SK-N-SH (cell line): ENCODE data around the gene FLT4. TPM values are rescaled to one million over a fixed set of nuclear protein-coding genes. Genes with fewer than 3 reads are reported as not detected.

Experiments
- CTCF ChIA-PET: fragments of 300-600, 350-600 bp; formaldehyde crosslinking; extraction: SDS; loops from one replicate; lab custom pipeline; 2021; lab: Yijun Ruan, JAX
- POLR2A ChIA-PET: fragments of 350-600 bp; sonication (Branson Sonifier 250); formaldehyde crosslinking; extraction: SDS; loops from one replicate; lab custom pipeline; 2020; ENCODE audit warnings: antibody characterized with exemption, inconsistent platforms; lab: Yijun Ruan, JAX
- DNase-seq: peaks from one replicate; pipeline ENCODE4 v3.0.0; 2012
- H2AFZ ChIP-seq: fragments of 200-600 bp; sonication (generic); 2 replicates; pipeline ENCODE4 v1.8.1; 2016; ENCODE audit warnings: antibody characterized with exemption, mild to moderate bottlenecking, low read depth
- H3F3A ChIP-seq: fragments of 200-600 bp; sonication (generic); replicated peaks from 2 replicates; pipeline ENCODE3; 2016; ENCODE audit warnings: antibody characterized with exemption, mild to moderate bottlenecking; ENCODE audit not compliant: insufficient read depth
- H3K27ac ChIP-seq, 2 experiments: fragments of 200-500 bp in 1 of 2; fragments of 200-600 bp in 1 of 2; sonication (Bioruptor generic) in 1 of 2; sonication (generic), shearing (Covaris generic) in 1 of 2; 2 replicates each; pipeline versions ENCODE4 v1.5.1 to v1.6.1; 2014 to 2016; ENCODE audit warnings: low read depth in 2 of 2, inconsistent platforms in 1 of 2, low read length in 1 of 2, mild to moderate bottlenecking in 1 of 2, mixed read lengths in 1 of 2
- H3K27me3 ChIP-seq: fragments of 200-600 bp; sonication (generic), shearing (Covaris generic); 2 replicates; pipeline ENCODE4 v1.6.1; 2016; ENCODE audit warnings: mixed run types; ENCODE audit not compliant: insufficient read depth
- H3K36me3 ChIP-seq, 2 experiments: fragments of 200-500 bp in 1 of 2; fragments of 200-600 bp in 1 of 2; sonication (Bioruptor generic) in 1 of 2; sonication (generic) in 1 of 2; replicated peaks in 1 of 2; 2 replicates each; pipeline versions ENCODE3 to v1.5.1; 2014 to 2016; ENCODE audit warnings: low read length in 1 of 2, mild to moderate bottlenecking in 1 of 2; ENCODE audit not compliant: insufficient read depth in 2 of 2, control insufficient read depth in 1 of 2
- H3K4me1 ChIP-seq, 2 experiments: fragments of 200-500 bp in 1 of 2; fragments of 200-600 bp in 1 of 2; sonication (Bioruptor generic) in 1 of 2; sonication (generic), shearing (Covaris generic) in 1 of 2; 2 replicates each; pipeline versions ENCODE4 v1.5.1 to v1.6.1; 2014 to 2016; ENCODE audit warnings: low read depth in 1 of 2, low read length in 1 of 2, mixed run types in 1 of 2; ENCODE audit not compliant: insufficient read depth in 2 of 2, control insufficient read depth in 1 of 2
- H3K4me2 ChIP-seq: fragments of 200-600 bp; sonication (generic), shearing (Covaris generic); 2 replicates; pipeline ENCODE4 v1.6.1; 2017; ENCODE audit warnings: mixed run types
- H3K4me3 ChIP-seq, 2 experiments: fragments of 200-500 bp in 1 of 2; fragments of 200-600 bp in 1 of 2; sonication (Bioruptor generic) in 1 of 2; sonication (generic), shearing (Covaris generic) in 1 of 2; 2 replicates each; pipeline versions ENCODE4 v1.5.1 to v1.8.1; 2014 to 2016; ENCODE audit warnings: low read depth in 2 of 2, inconsistent platforms in 1 of 2, low read length in 1 of 2, mild to moderate bottlenecking in 1 of 2, mixed read lengths in 1 of 2, moderate library complexity in 1 of 2
- H3K79me2 ChIP-seq: fragments of 200-600 bp; sonication (generic); 2 replicates; pipeline ENCODE4 v1.8.1; 2017; ENCODE audit warnings: mild to moderate bottlenecking; ENCODE audit not compliant: insufficient read depth
- H3K9ac ChIP-seq: fragments of 200-600 bp; sonication (generic); 2 replicates; pipeline ENCODE4 v1.6.1; 2017; ENCODE audit warnings: mixed run types
- H3K9me2 ChIP-seq: fragments of 200-600 bp; sonication (generic); 2 replicates; pipeline ENCODE4 v1.6.1; 2017; ENCODE audit warnings: mixed run types
- H3K9me3 ChIP-seq: fragments of 200-600 bp; sonication (generic); 2 replicates; pipeline ENCODE4 v1.6.1; 2017; ENCODE audit warnings: mixed run types, mild to moderate bottlenecking, moderate library complexity
- H4K20me1 ChIP-seq: fragments of 200-600 bp; sonication (generic); 2 replicates; pipeline ENCODE4 v1.6.1; 2017; ENCODE audit warnings: mild to moderate bottlenecking, mixed run types; ENCODE audit not compliant: insufficient read depth
- ELF1 ChIP-seq: IDR thresholded peaks from 2 replicates; pipeline ENCODE4 v1.4.0; 2012
- EZH2phosphoT487 ChIP-seq: fragments of 200-600 bp; sonication (generic); IDR thresholded peaks from 2 replicates; pipeline ENCODE4 v1.6.1; 2017; ENCODE audit warnings: low read depth, mixed run types, mild to moderate bottlenecking, antibody characterized with exemption, moderate library complexity, borderline replicate concordance
- FOXJ3 ChIP-seq: sonication (generic); formaldehyde crosslinking; IDR thresholded peaks from 2 replicates; pipeline ENCODE4 v1.5.1; 2020; ENCODE audit warnings: mild to moderate bottlenecking, missing genetic modification reagents
- GABPA ChIP-seq: IDR thresholded peaks from 2 replicates; pipeline ENCODE4 v1.4.0; 2012; ENCODE audit warnings: low read depth, mild to moderate bottlenecking
- GATA2 ChIP-seq: sonication (generic); formaldehyde crosslinking; IDR thresholded peaks from 2 replicates; pipeline ENCODE4 v1.5.0; 2020; ENCODE audit warnings: mild to moderate bottlenecking, missing genetic modification reagents
- JUND ChIP-seq: IDR thresholded peaks from 2 replicates; pipeline ENCODE4 v1.4.0; 2012
- MEF2A ChIP-seq: IDR thresholded peaks from 2 replicates; pipeline ENCODE4 v1.4.0; 2012; ENCODE audit warnings: low read depth, borderline replicate concordance
- MXI1 ChIP-seq: IDR thresholded peaks from 2 replicates; pipeline ENCODE4 v1.6.1; 2012; ENCODE audit warnings: mild to moderate bottlenecking, low read depth, low read length, improper control_type of control experiment
- NRF1 ChIP-seq: IDR thresholded peaks from 2 replicates; pipeline ENCODE4 v1.6.1; 2012; ENCODE audit warnings: low read depth, mild to moderate bottlenecking, low read length
- POLR2AphosphoS5 ChIP-seq: IDR thresholded peaks from 2 replicates; pipeline ENCODE4 v1.6.1; 2012; ENCODE audit warnings: low read depth, low read length
- RAD21 ChIP-seq: IDR thresholded peaks from 2 replicates; pipeline ENCODE4 v1.6.1; 2012; ENCODE audit warnings: mild to moderate bottlenecking, low read length
- RCOR1 ChIP-seq: fragments of 150-350 bp; IDR thresholded peaks from 2 replicates; pipeline ENCODE4 v1.6.1; 2017; ENCODE audit warnings: antibody characterized with exemption, low read length
- RFX5 ChIP-seq: IDR thresholded peaks from 2 replicates; pipeline ENCODE4 v1.6.1; 2012; ENCODE audit warnings: mild to moderate bottlenecking, improper control_type of control experiment, low read length
- SIN3A ChIP-seq: IDR thresholded peaks from 2 replicates; pipeline ENCODE4 v1.6.1; 2012; ENCODE audit warnings: low read depth, mild to moderate bottlenecking, low read length, moderate library complexity, borderline replicate concordance
- YY1 ChIP-seq: IDR thresholded peaks from 2 replicates; pipeline ENCODE4 v1.4.0; 2012; ENCODE audit warnings: low read depth, mild to moderate bottlenecking
- WGBS: methylation state at CpG from one replicate; pipeline ENCODE4 v1.1.6; 2017; ENCODE audit warnings: low lambda C conversion rate; 5-methylcytosine and 5-hydroxymethylcytosine counted together
- polyA plus RNA-seq, 3 experiments: library from polyadenylated mRNA; depleted of rRNA; stranded (reverse); fragments of >200 nt; gene quantifications; 2 replicates each; pipeline ENCODE4 v1.2.3, GENCODE V29; 2012
- TF ChIP-seq, protein P1 (sequence below): IDR thresholded peaks from 2 replicates; pipeline ENCODE4 v1.4.0; 2012; ENCODE audit warnings: low read depth, borderline replicate concordance
- TF ChIP-seq, protein P2 (sequence below): fragments of 150-350 bp; IDR thresholded peaks from 2 replicates; pipeline ENCODE4 v1.6.1; 2017; ENCODE audit warnings: antibody characterized with exemption, low read length, low read depth, borderline replicate concordance
- TF ChIP-seq, protein P3 (sequence below): IDR thresholded peaks from 2 replicates; pipeline ENCODE4; 2012
- TF ChIP-seq, protein P4 (sequence below): fragments of 150-350 bp; IDR thresholded peaks from 2 replicates; pipeline ENCODE4 v1.6.1; 2016; ENCODE audit warnings: mild to moderate bottlenecking, low read depth, low read length
- TF ChIP-seq, protein P5 (sequence below): fragments of 200-600 bp; sonication (generic); IDR thresholded peaks from 2 replicates; pipeline ENCODE4 v1.6.1; 2017; ENCODE audit warnings: antibody characterized with exemption, mild to moderate bottlenecking, moderate library complexity
- TF ChIP-seq, protein P6 (sequence below): IDR thresholded peaks from 2 replicates; pipeline ENCODE4 v1.4.0; 2012; ENCODE audit warnings: low read depth

The FLT4 gene
- polyA plus RNA-seq, 1 of the 3 experiments (the other 2 are of a cell fraction), result 0.05 TPM

DNA sequence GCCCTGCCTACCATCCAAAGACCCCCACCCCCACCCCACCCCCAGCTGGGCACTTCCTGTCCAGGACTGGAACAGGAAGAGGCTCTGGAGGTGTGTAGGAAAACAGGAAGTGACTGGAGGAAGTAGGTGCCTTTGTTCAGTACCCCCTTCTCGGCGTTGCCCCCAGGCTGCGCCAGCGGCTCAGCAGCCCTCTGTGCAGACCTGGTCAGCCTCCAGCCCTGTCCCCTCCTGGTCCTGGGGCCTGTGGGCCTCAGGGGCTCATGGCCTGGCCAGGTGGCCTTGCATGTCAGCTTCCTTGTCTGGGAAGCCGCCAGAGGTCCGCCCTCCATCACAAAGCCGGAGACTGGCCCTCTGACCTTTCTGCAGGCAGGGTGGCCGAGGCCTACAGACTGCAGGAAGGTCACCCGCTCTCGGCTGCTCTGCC is 26.0 kb downstream of the FLT4 start:
- no peak for DNase-seq
- Histone ChIP-seq H4K20me1 (no peaks in the 10 kb centered on the region), H3K4me1 (no peaks in the 10 kb centered on the region), H3K9me2 (no peaks in the 10 kb centered on the region), H3K4me3 (no peak overlapping the region), H3K9ac (no peak overlapping the region), H3K9me3 (no peaks in the 10 kb centered on the region), H3K27ac (no peak overlapping the region), H3K79me2 (no peaks in the 10 kb centered on the region), H3K36me3 (no peaks in the 10 kb centered on the region), H3K4me2 (no peak overlapping the region), H3K27me3 (peaks cover 18% of the 10 kb centered on the region), H3F3A (no peaks in the 10 kb centered on the region), H2AFZ (no peak overlapping the region)
- CTCF ChIA-PET, result no interaction called here
- WGBS, result 79% methylated on average over 2 of the region's 10 CpGs
- POLR2A ChIA-PET, result no interaction called here
- TF ChIP-seq, protein P1, sequence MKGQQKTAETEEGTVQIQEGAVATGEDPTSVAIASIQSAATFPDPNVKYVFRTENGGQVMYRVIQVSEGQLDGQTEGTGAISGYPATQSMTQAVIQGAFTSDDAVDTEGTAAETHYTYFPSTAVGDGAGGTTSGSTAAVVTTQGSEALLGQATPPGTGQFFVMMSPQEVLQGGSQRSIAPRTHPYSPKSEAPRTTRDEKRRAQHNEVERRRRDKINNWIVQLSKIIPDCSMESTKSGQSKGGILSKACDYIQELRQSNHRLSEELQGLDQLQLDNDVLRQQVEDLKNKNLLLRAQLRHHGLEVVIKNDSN, result no peak
- TF ChIP-seq POLR2AphosphoS5 (no peak), RFX5 (no peak), RCOR1 (no peak), ELF1 (no peak), RAD21 (no peak), MEF2A (no peak), FOXJ3 (CRISPR knock-in tag) (no peak), EZH2phosphoT487 (no peak), GATA2 (CRISPR knock-in tag) (no peak), NRF1 (no peak)
- TF ChIP-seq, protein P2, sequence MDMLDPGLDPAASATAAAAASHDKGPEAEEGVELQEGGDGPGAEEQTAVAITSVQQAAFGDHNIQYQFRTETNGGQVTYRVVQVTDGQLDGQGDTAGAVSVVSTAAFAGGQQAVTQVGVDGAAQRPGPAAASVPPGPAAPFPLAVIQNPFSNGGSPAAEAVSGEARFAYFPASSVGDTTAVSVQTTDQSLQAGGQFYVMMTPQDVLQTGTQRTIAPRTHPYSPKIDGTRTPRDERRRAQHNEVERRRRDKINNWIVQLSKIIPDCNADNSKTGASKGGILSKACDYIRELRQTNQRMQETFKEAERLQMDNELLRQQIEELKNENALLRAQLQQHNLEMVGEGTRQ, result no peak
- TF ChIP-seq, protein P3, sequence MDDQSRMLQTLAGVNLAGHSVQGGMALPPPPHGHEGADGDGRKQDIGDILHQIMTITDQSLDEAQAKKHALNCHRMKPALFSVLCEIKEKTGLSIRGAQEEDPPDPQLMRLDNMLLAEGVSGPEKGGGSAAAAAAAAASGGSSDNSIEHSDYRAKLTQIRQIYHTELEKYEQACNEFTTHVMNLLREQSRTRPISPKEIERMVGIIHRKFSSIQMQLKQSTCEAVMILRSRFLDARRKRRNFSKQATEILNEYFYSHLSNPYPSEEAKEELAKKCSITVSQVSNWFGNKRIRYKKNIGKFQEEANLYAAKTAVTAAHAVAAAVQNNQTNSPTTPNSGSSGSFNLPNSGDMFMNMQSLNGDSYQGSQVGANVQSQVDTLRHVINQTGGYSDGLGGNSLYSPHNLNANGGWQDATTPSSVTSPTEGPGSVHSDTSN, result no peak
- TF ChIP-seq, protein P4, sequence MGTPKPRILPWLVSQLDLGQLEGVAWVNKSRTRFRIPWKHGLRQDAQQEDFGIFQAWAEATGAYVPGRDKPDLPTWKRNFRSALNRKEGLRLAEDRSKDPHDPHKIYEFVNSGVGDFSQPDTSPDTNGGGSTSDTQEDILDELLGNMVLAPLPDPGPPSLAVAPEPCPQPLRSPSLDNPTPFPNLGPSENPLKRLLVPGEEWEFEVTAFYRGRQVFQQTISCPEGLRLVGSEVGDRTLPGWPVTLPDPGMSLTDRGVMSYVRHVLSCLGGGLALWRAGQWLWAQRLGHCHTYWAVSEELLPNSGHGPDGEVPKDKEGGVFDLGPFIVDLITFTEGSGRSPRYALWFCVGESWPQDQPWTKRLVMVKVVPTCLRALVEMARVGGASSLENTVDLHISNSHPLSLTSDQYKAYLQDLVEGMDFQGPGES, result no peak
- TF ChIP-seq, all 33 proteins: peak for 0

DNA sequence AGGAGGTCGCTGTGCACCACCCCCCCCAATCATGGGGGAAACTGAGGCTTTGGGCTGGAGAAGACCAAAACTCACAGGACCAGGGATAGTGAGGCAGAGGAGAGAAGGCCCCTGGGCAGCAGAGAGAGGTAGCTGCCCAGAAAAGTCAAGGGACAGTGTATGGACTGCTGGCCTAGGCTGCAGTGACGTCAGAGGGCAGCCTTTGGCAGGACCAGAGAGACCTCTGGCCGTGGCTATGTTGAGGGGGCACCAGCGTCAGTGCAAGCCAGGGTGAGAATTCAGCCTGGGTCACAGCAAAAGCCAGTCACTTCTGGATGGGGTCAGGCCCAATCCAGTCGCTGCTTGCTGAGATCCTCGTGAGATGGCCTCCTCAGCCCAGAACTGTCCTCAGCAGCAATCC is 26.5 kb downstream of the FLT4 start:
- no peak overlapping the region for H3K4me3 ChIP-seq
- H3K27ac ChIP-seq, result no peak overlapping the region
- H3K4me1 ChIP-seq, result no peaks in the 10 kb centered on the region
- no peak overlapping the region for H3K9ac ChIP-seq
- no peaks in the 10 kb centered on the region for H3K79me2 ChIP-seq
- no peaks in the 10 kb centered on the region for H3K36me3 ChIP-seq
- peaks cover 18% of the 10 kb centered on the region for H3K27me3 ChIP-seq
- POLR2A ChIA-PET, result no interaction called here
- no peaks in the 10 kb centered on the region for H3F3A ChIP-seq
- H4K20me1 ChIP-seq, result no peaks in the 10 kb centered on the region
- WGBS, result 67% methylated on average over 3 of the region's 6 CpGs
- DNase-seq, result no peak
- no peak overlapping the region for H3K4me2 ChIP-seq
- no peaks in the 10 kb centered on the region for H3K9me2 ChIP-seq
- H2AFZ ChIP-seq, result no peak overlapping the region
- CTCF ChIA-PET, result no interaction called here
- no peaks in the 10 kb centered on the region for H3K9me3 ChIP-seq
- no peak for TF ChIP-seq MXI1
- no peak for TF ChIP-seq JUND
- TF ChIP-seq, protein P5, sequence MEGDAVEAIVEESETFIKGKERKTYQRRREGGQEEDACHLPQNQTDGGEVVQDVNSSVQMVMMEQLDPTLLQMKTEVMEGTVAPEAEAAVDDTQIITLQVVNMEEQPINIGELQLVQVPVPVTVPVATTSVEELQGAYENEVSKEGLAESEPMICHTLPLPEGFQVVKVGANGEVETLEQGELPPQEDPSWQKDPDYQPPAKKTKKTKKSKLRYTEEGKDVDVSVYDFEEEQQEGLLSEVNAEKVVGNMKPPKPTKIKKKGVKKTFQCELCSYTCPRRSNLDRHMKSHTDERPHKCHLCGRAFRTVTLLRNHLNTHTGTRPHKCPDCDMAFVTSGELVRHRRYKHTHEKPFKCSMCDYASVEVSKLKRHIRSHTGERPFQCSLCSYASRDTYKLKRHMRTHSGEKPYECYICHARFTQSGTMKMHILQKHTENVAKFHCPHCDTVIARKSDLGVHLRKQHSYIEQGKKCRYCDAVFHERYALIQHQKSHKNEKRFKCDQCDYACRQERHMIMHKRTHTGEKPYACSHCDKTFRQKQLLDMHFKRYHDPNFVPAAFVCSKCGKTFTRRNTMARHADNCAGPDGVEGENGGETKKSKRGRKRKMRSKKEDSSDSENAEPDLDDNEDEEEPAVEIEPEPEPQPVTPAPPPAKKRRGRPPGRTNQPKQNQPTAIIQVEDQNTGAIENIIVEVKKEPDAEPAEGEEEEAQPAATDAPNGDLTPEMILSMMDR, result no peak
- TF ChIP-seq FOXJ3 (CRISPR knock-in tag), result no peak
- TF ChIP-seq SIN3A, result no peak
- TF ChIP-seq GABPA, result no peak
- TF ChIP-seq, protein P3, result no peak
- TF ChIP-seq YY1, result no peak
- TF ChIP-seq, protein P6, sequence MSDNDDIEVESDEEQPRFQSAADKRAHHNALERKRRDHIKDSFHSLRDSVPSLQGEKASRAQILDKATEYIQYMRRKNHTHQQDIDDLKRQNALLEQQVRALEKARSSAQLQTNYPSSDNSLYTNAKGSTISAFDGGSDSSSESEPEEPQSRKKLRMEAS, result no peak
- TF ChIP-seq, protein P2, result no peak
